Mesothelial cell of epicardium (in vitro differentiated cells): ENCODE measurements around the gene ANKRD10. TPM values are rescaled to one million over a fixed set of nuclear protein-coding genes. Genes with fewer than 3 reads are reported as not detected.

Source experiments
- DNase-seq, 2 experiments: peaks; one replicate each; pipeline ENCODE4 v3.0.0; 2021; ENCODE audit warnings: low spot score in 2 of 2; ENCODE audit not compliant: unreplicated experiment in 2 of 2
- H3K27ac Mint-ChIP-seq: 2 replicates; pipeline ENCODE4 v1.8.0; 2021; ENCODE audit warnings: mixed read lengths
- H3K27me3 Mint-ChIP-seq: 2 replicates; pipeline ENCODE4 v1.8.0; 2021; ENCODE audit warnings: low read depth, mixed read lengths
- H3K36me3 Mint-ChIP-seq: 2 replicates; pipeline ENCODE4 v1.8.0; 2021; ENCODE audit warnings: mixed read lengths
- H3K4me1 Mint-ChIP-seq: 2 replicates; pipeline ENCODE4 v1.8.0; 2021; ENCODE audit warnings: mixed read lengths
- H3K4me3 Mint-ChIP-seq: 2 replicates; pipeline ENCODE4 v1.8.0; 2021; ENCODE audit warnings: mild to moderate bottlenecking, moderate library complexity, mixed read lengths
- H3K9me3 Mint-ChIP-seq: 2 replicates; pipeline ENCODE4 v1.8.0; 2021; ENCODE audit warnings: mixed read lengths
- CTCF ChIP-seq: fragments of 200-600 bp; sonication (generic); IDR thresholded peaks from one replicate; pipeline ENCODE4 v1.5.0; 2021; ENCODE audit warnings: antibody characterized with exemption; ENCODE audit not compliant: unreplicated experiment
- total RNA-seq: library from RNA; stranded (reverse); gene quantifications from 3 replicates; pipeline ENCODE4 v1.2.1, GENCODE V29; 2021

Gene ANKRD10
- total RNA-seq, 1 donor from 2014 or later, result 258 TPM

- Mint-ChIP-seq H3K9me3 (peaks cover 41% of the 10 kb centered on the region), H3K4me1 (peaks cover 7% of the 10 kb centered on the region), H3K27me3 (peaks cover 4% of the 10 kb centered on the region), H3K4me3 (no peak overlapping the region), H3K36me3 (no peaks in the 10 kb centered on the region), H3K27ac (no peak overlapping the region)
- no peak for TF ChIP-seq CTCF
- no peak for DNase-seq
Measured at GRCh38 chr13:110938662-110939421, 24.0 kb upstream of the ANKRD10 start.

DNA sequence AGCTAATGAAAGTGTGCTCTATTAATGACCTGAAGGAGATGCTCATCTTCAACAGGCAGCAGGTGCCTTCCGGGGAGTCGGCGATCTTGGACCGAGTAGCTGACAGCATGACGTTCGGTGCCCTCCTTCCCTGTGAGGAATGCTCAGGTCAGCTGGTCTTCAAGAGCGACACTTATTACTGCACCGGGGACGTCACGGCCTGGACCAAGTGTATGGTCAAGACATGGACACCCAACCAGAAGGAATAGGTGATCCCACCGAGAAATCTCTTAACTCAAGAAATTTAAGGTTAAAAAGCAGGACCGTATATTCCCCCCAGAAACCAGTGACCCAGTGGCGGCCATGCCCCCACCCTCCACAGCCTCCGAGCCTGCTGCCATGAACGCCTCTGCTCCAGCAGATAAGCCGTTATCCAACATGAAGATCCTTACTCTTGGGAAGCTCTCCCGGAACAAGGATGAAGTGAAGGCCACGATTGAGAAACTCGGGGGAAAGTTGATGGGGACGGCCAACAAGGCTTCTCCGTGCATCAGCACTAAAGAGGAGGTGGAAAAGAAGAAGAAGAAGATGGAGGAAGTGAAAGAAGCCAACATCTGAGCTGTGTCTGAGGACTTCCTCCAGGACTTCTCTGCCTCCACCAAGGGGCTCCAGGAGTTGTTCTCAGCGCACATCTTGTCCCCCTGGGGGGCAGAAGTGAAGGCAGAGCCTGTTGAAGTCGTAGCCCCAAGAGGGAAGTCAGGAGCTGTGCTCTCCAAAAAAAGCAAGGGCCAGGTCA lies 22.8 kb upstream of the ANKRD10 start:
- Mint-ChIP-seq H3K4me3 (no peak overlapping the region), H3K4me1 (peaks cover 6% of the 10 kb centered on the region), H3K27me3 (peaks cover 4% of the 10 kb centered on the region), H3K9me3 (peaks cover 53% of the 10 kb centered on the region), H3K36me3 (no peaks in the 10 kb centered on the region), H3K27ac (no peak overlapping the region)
- DNase-seq, result no peak
- TF ChIP-seq CTCF, result no peak

- peaks cover 56% of the 10 kb centered on the region for H3K9me3 Mint-ChIP-seq
- no peak for DNase-seq
- no peak overlapping the region for H3K27ac Mint-ChIP-seq
- H3K27me3 Mint-ChIP-seq, result peaks cover 4% of the 10 kb centered on the region
- no peaks in the 10 kb centered on the region for H3K4me1 Mint-ChIP-seq
- no peak for TF ChIP-seq CTCF
- H3K4me3 Mint-ChIP-seq, result no peak overlapping the region
- H3K36me3 Mint-ChIP-seq, result no peaks in the 10 kb centered on the region
Measured at GRCh38 chr13:110936519-110936918, 21.6 kb upstream of the ANKRD10 start.

GRCh38 chr13:110932588-110932987 lies 17.7 kb upstream of the ANKRD10 start:
- no peaks in the 10 kb centered on the region for H3K36me3 Mint-ChIP-seq
- H3K4me1 Mint-ChIP-seq, result no peaks in the 10 kb centered on the region
- DNase-seq, result no peak
- H3K27ac Mint-ChIP-seq, result no peak overlapping the region
- no peak overlapping the region for H3K4me3 Mint-ChIP-seq
- TF ChIP-seq CTCF, result no peak
- peaks cover 18% of the 10 kb centered on the region for H3K27me3 Mint-ChIP-seq
- peaks cover 52% of the 10 kb centered on the region for H3K9me3 Mint-ChIP-seq

DNA sequence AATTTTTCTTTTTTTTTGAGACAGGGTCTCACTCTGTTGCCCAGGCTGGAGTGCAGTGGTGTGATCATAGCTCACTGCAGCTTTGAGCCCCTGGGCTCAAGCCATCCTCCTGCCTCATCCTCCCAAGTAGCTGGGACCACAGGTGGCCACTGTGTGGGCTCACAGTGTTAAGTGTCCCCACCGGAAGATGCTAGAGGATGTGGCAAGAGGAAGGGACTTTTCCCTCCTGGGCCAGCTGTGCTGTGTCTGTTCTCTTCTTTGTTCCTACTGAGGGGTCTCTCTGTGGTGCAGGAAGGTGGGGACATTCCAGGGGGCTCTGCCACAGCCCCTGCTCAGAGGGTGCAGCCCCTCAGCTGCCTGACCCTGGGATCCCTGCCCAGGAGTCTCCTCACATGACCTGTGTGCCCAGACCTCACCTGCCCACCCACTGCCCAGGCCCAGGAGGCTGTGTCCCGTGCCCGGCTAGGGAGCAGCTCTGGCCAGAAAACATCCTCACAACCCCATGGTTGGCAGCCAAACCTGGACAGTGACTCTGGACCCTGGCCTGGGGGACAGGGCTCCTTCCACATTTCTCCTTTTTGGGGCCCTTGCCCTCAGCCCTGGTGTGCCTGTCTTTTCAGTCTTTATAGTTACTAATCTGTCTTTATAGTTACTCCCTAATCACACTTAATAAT lies 14.4 kb upstream of the ANKRD10 start:
- Mint-ChIP-seq H3K27me3 (peaks cover 26% of the 10 kb centered on the region), H3K9me3 (peaks cover 22% of the 10 kb centered on the region), H3K27ac (no peak overlapping the region), H3K36me3 (no peaks in the 10 kb centered on the region), H3K4me1 (no peaks in the 10 kb centered on the region), H3K4me3 (no peak overlapping the region)
- TF ChIP-seq CTCF, result no peak
- DNase-seq, result no peak
